HEK293T (cell line): ENCODE results near the gene GARIN5A.

ENCODE experiments used
- ARNT ChIP-seq: fragments of 450-650 bp; IDR thresholded peaks from 2 replicates; pipeline ENCODE4 v1.6.1; 2017; ENCODE audit warnings: mild to moderate bottlenecking
- BHLHE40 ChIP-seq: fragments of 450-650 bp; IDR thresholded peaks from 2 replicates; pipeline ENCODE4 v1.6.1; 2016; ENCODE audit warnings: mild to moderate bottlenecking, moderate library complexity, borderline replicate concordance
- ELF4 ChIP-seq: fragments of 450-650 bp; IDR thresholded peaks from 2 replicates; pipeline ENCODE4 v1.6.1; 2017; ENCODE audit warnings: antibody characterized with exemption
- FOXK2 ChIP-seq: fragments of 450-650 bp; IDR thresholded peaks from 2 replicates; pipeline ENCODE4 v1.6.1; 2016; ENCODE audit warnings: mild to moderate bottlenecking
- SP1 ChIP-seq: fragments of 450-650 bp; IDR thresholded peaks from 2 replicates; pipeline ENCODE4 v1.6.1; 2017
- SUZ12 ChIP-seq: fragments of 450-650 bp; IDR thresholded peaks from 2 replicates; pipeline ENCODE4 v1.6.1; 2016; ENCODE audit warnings: mild to moderate bottlenecking

DNA sequence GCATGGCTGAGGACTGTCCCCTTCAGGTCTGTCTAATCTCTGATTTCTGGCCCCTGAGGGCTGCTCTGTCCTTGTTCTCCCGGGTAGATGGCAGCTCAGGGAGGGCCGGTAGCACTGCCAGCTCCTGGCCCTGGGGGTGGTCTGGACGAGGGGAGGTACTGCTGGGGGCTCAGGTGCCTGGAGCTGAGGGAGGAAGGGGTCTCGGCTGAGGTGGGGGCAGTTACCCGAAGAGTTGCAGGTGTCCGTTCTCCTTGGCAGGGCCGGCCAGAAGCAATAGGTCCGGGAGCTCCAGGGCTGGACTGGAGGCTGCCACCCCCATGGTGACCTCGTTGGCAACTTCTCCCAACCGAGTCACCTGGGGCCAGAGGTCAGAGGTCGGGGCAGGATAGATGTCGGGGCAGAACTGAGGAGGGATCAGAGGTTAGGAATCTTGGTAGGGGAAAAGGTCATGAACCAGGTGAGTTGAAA lies 1.5 kb downstream of the GARIN5A start:
- no peak for TF ChIP-seq SP1
- no peak for TF ChIP-seq ARNT
- no peak for TF ChIP-seq ELF4
- TF ChIP-seq FOXK2, result no peak
- TF ChIP-seq SUZ12, result no peak
- no peak for TF ChIP-seq BHLHE40
